Skeletal muscle tissue (tissue), 4 donors: ENCODE data around the gene TEK. TPM values are rescaled to one million over a fixed set of nuclear protein-coding genes. Genes with fewer than 3 reads are reported as not detected.
"Not testable (repeated sequence)": the region's sequence is repeated elsewhere in the genome, so short reads cannot be mapped to it uniquely, and the experiment has no call there.

Source experiments
- H3K27ac ChIP-seq: one replicate; pipeline ENCODE4 v1.7.0; 2013; ENCODE audit warnings: mild to moderate bottlenecking, low read depth, low read length, inconsistent platforms
- H3K27me3 ChIP-seq, 3 donors: one replicate each; pipeline ENCODE4 v1.7.0; 2013; ENCODE audit warnings: low read length in 3 of 3; ENCODE audit not compliant: control insufficient read depth in 3 of 3, insufficient read depth in 3 of 3
- H3K36me3 ChIP-seq, 3 donors: one replicate each; pipeline ENCODE4 v1.7.0; 2013; ENCODE audit warnings: low read length in 3 of 3; ENCODE audit not compliant: control insufficient read depth in 3 of 3, insufficient read depth in 3 of 3
- H3K4me1 ChIP-seq, 3 donors: one replicate each; pipeline ENCODE4 v1.7.0; 2013; ENCODE audit warnings: low read length in 3 of 3, mild to moderate bottlenecking in 3 of 3; ENCODE audit not compliant: control insufficient read depth in 3 of 3, insufficient read depth in 3 of 3
- H3K4me3 ChIP-seq, 3 donors: one replicate each; pipeline ENCODE4 v1.7.0; 2013; ENCODE audit warnings: low read length in 3 of 3
- H3K9ac ChIP-seq, 3 donors: one replicate each; pipeline ENCODE4 v1.7.0; 2013; ENCODE audit warnings: low read length in 3 of 3, mild to moderate bottlenecking in 3 of 3, moderate library complexity in 2 of 3, low read depth in 1 of 3
- H3K9me3 ChIP-seq, 3 donors: one replicate each; pipeline ENCODE4 v1.7.0; 2013; ENCODE audit warnings: low read length in 3 of 3; ENCODE audit not compliant: control insufficient read depth in 3 of 3
- total RNA-seq: library from RNA; depleted of rRNA; stranded (reverse); fragments of >200 nt; gene quantifications from one replicate; pipeline ENCODE4 v1.2.3, GENCODE V29; 2014
- donor health status: Osteomylitis.

The TEK gene
- total RNA-seq, 1 donor from 2014 or later = 23.0 TPM

- H3K27me3 ChIP-seq = no peaks in the 10 kb centered on the region
- H3K4me1 ChIP-seq = no peaks in the 10 kb centered on the region
- H3K9me3 ChIP-seq = no peaks in the 10 kb centered on the region
- H3K4me3 ChIP-seq = no peak overlapping the region
- H3K36me3 ChIP-seq = no peaks in the 10 kb centered on the region
- no peak overlapping the region for H3K27ac ChIP-seq
- no peak overlapping the region for H3K9ac ChIP-seq
These were observed 94.8 kb downstream of the TEK start for GRCh38 chr9:27203783-27204182.

GRCh38 chr9:27204578-27204977 is 95.6 kb downstream of the TEK start:
- no peaks in the 10 kb centered on the region for H3K4me1 ChIP-seq
- no peak overlapping the region for H3K4me3 ChIP-seq
- H3K9me3 ChIP-seq = no peaks in the 10 kb centered on the region
- H3K27ac ChIP-seq = no peak overlapping the region
- no peak overlapping the region for H3K9ac ChIP-seq
- no peaks in the 10 kb centered on the region for H3K27me3 ChIP-seq
- no peaks in the 10 kb centered on the region for H3K36me3 ChIP-seq

GRCh38 chr9:27205198-27205597 is 96.2 kb downstream of the TEK start:
- no peak overlapping the region for H3K4me3 ChIP-seq
- no peak overlapping the region for H3K9ac ChIP-seq
- H3K36me3 ChIP-seq = no peaks in the 10 kb centered on the region
- H3K27me3 ChIP-seq = no peaks in the 10 kb centered on the region
- H3K27ac ChIP-seq = no peak overlapping the region
- H3K9me3 ChIP-seq = no peaks in the 10 kb centered on the region
- H3K4me1 ChIP-seq = no peaks in the 10 kb centered on the region

- no peaks in the 10 kb centered on the region for H3K36me3 ChIP-seq
- H3K9ac ChIP-seq = no peak overlapping the region
- no peak overlapping the region for H3K27ac ChIP-seq
- H3K9me3 ChIP-seq = no peaks in the 10 kb centered on the region
- no peaks in the 10 kb centered on the region for H3K27me3 ChIP-seq
- H3K4me1 ChIP-seq = no peaks in the 10 kb centered on the region
- no peak overlapping the region for H3K4me3 ChIP-seq
These were observed 97.0 kb downstream of the TEK start for GRCh38 chr9:27206041-27206440.

GRCh38 chr9:27209034-27209433 is 100.0 kb downstream of the TEK start:
- H3K27ac ChIP-seq = no peak overlapping the region
- H3K36me3 ChIP-seq = no peaks in the 10 kb centered on the region
- H3K9me3 ChIP-seq = no peaks in the 10 kb centered on the region
- no peaks in the 10 kb centered on the region for H3K4me1 ChIP-seq
- no peak overlapping the region for H3K9ac ChIP-seq
- H3K27me3 ChIP-seq = no peaks in the 10 kb centered on the region
- no peak overlapping the region for H3K4me3 ChIP-seq

GRCh38 chr9:27210588-27210987 is 101.6 kb downstream of the TEK start:
- Histone ChIP-seq H3K36me3 (no peaks in the 10 kb centered on the region), H3K27me3 (no peaks in the 10 kb centered on the region), H3K9me3 (no peaks in the 10 kb centered on the region), H3K4me1 (no peaks in the 10 kb centered on the region), H3K4me3 (no peak overlapping the region), H3K27ac (no peak overlapping the region), H3K9ac (no peak overlapping the region)

GRCh38 chr9:27212191-27212590 is 103.2 kb downstream of the TEK start:
- H3K36me3 ChIP-seq = no peaks in the 10 kb centered on the region
- H3K9ac ChIP-seq = no peak overlapping the region
- H3K27me3 ChIP-seq = no peaks in the 10 kb centered on the region
- no peak overlapping the region for H3K4me3 ChIP-seq
- H3K27ac ChIP-seq = no peak overlapping the region
- H3K4me1 ChIP-seq = no peaks in the 10 kb centered on the region
- no peaks in the 10 kb centered on the region for H3K9me3 ChIP-seq

GRCh38 chr9:27212621-27213020 is 103.6 kb downstream of the TEK start:
- Histone ChIP-seq H3K36me3 (no peaks in the 10 kb centered on the region), H3K4me3 (no peak overlapping the region), H3K27ac (no peak overlapping the region), H3K9ac (no peak overlapping the region), H3K4me1 (no peaks in the 10 kb centered on the region), H3K27me3 (no peaks in the 10 kb centered on the region), H3K9me3 (no peaks in the 10 kb centered on the region)

- peaks cover 0 to 5% (median 0%) of the 10 kb centered on the region in 3 donors for H3K36me3 ChIP-seq
- no peak overlapping the region for H3K9ac ChIP-seq
- H3K27me3 ChIP-seq = no peaks in the 10 kb centered on the region
- no peak overlapping the region for H3K4me3 ChIP-seq
- peaks cover 0 to 10% (median 0%) of the 10 kb centered on the region in 3 donors for H3K9me3 ChIP-seq
- H3K27ac ChIP-seq = no peak overlapping the region
- no peaks in the 10 kb centered on the region for H3K4me1 ChIP-seq
These were observed 118.2 kb downstream of the TEK start for GRCh38 chr9:27227192-27227591.

- not testable (repeated sequence) for H3K9me3 ChIP-seq, H3K9ac ChIP-seq, H3K4me3 ChIP-seq, H3K4me1 ChIP-seq, H3K27ac ChIP-seq, H3K27me3 ChIP-seq, H3K36me3 ChIP-seq
These were observed 130.6 kb downstream of the TEK start for GRCh38 chr9:27239648-27240047.

- H3K4me3 ChIP-seq = no peak overlapping the region
- no peaks in the 10 kb centered on the region for H3K27me3 ChIP-seq
- H3K9me3 ChIP-seq = no peaks in the 10 kb centered on the region
- H3K4me1 ChIP-seq = no peaks in the 10 kb centered on the region
- H3K9ac ChIP-seq = no peak overlapping the region
- no peak overlapping the region for H3K27ac ChIP-seq
- no peaks in the 10 kb centered on the region for H3K36me3 ChIP-seq
These were observed 138.7 kb downstream of the TEK start for GRCh38 chr9:27247756-27248155.
